Measurements from ENCODE around the gene TMC7. TPM values are rescaled to one million over a fixed set of nuclear protein-coding genes. Genes with fewer than 3 reads are reported as not detected.
A peak's percentile ranks its signal among the peaks of the same experiment; 100 is the strongest.

Gene TMC7
- total RNA-seq, 1 donor from 2014 or later, result 1.4 TPM

DNA sequence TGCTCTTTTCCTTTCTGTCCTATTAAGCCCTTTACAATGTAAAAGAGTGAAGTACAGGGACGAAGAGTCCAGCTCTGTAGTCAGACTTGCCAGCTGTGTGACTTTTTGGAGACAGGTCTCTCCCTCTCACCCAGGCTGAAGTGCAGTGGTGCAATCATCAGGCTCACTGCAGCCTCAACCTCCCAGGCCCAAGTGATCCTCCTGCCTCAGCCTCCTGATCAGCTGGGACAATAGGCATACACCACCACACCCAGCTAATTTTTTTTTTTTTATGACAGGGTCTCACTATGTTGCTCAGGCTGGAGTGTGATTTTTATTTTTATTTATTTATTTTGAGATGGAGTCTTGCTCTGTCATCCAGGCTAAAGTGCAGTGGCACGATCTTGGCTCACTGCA lies 122.9 kb downstream of the TMC7 start:
- TF ChIP-seq, protein P1, sequence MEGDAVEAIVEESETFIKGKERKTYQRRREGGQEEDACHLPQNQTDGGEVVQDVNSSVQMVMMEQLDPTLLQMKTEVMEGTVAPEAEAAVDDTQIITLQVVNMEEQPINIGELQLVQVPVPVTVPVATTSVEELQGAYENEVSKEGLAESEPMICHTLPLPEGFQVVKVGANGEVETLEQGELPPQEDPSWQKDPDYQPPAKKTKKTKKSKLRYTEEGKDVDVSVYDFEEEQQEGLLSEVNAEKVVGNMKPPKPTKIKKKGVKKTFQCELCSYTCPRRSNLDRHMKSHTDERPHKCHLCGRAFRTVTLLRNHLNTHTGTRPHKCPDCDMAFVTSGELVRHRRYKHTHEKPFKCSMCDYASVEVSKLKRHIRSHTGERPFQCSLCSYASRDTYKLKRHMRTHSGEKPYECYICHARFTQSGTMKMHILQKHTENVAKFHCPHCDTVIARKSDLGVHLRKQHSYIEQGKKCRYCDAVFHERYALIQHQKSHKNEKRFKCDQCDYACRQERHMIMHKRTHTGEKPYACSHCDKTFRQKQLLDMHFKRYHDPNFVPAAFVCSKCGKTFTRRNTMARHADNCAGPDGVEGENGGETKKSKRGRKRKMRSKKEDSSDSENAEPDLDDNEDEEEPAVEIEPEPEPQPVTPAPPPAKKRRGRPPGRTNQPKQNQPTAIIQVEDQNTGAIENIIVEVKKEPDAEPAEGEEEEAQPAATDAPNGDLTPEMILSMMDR (conservative IDR thresholded peaks at IDR 0.05), result no peak
- Mint-ChIP-seq H3K27ac (no peak overlapping the region), H3K36me3 (no peaks in the 10 kb centered on the region), H3K4me3 (no peak overlapping the region), H3K27me3 (no peaks in the 10 kb centered on the region), H3K9me3 (no peaks in the 10 kb centered on the region), H3K4me1 (ENCODE audit: unreplicated experiment) (peaks cover 24% of the 10 kb centered on the region)
- no peak for DNase-seq (ENCODE audit: extremely low spot score, unreplicated experiment)

DNA sequence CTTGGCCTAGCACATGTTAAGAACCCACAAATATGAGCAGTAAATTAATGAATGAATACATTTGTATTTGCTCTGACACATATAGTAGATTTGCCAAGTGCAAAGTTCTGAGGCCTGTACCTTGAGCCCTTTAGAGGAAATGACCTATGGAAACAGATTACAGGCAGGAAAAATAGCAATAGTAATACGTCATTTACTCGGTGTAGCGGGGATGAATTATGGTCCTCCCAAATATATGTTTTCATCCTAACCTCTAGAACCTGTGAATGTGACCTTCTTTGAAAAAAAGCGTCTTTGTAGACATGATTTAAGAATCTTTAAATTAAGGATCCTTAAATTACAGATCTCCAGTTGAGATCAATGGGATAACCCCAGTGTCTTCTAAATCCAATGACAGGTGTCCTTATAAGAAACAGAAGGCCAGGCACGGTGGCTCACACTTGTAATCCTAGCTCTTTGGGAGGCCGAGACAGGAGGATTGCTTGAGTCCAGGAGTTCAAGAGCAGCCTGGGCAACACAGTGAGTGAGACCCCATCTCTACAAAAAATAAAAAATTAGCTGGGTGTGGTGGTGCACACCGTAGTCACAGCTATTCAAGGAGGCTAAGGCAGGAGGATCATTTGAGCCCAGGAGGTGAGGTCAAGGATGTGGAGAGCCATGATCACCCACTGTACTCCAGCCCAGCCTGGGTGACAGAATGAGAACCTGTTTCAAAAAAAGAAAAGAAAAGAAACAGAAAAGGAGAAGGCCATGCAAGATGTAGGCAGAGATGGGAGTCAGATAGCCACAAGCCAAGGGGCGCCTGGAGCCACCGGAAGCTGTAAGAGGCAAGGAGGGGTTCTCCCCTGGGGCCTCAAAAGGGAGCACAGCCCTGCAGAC lies 124.9 kb downstream of the TMC7 start:
- Mint-ChIP-seq H3K27ac (peak overlapping the region; percentile 6), H3K4me1 (ENCODE audit: unreplicated experiment) (peaks cover 26% of the 10 kb centered on the region), H3K4me3 (no peak overlapping the region), H3K9me3 (no peaks in the 10 kb centered on the region), H3K27me3 (peaks cover 3% of the 10 kb centered on the region), H3K36me3 (no peaks in the 10 kb centered on the region)
- DNase-seq (ENCODE audit: extremely low spot score, unreplicated experiment), result no peak
- TF ChIP-seq, protein P1 (conservative IDR thresholded peaks at IDR 0.05), result no peak

DNA sequence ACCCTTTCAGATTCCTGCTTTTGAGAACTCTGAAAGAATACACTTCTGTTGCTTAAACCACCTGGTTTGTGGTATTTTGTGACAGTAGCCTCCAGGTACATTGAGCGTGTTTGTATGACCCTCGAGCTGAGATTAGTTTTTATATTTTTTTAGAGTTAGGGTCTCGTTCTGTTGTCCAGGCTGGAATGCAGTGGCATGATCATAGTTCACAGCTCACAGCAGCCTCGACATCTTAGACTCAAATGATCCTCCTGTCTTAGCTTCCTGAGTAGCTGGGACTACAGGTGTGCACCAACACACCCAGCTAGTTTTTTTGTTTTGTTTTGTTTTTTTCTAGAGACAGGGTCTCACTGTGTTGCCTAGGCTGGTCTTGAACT lies 125.5 kb downstream of the TMC7 start:
- no peaks in the 10 kb centered on the region for H3K9me3 Mint-ChIP-seq
- DNase-seq (ENCODE audit: extremely low spot score, unreplicated experiment), result no peak
- TF ChIP-seq, protein P1 (conservative IDR thresholded peaks at IDR 0.05), result no peak
- H3K36me3 Mint-ChIP-seq, result no peaks in the 10 kb centered on the region
- H3K27ac Mint-ChIP-seq, result no peak overlapping the region
- H3K4me3 Mint-ChIP-seq, result no peak overlapping the region
- peaks cover 3% of the 10 kb centered on the region for H3K27me3 Mint-ChIP-seq
- H3K4me1 Mint-ChIP-seq (ENCODE audit: unreplicated experiment), result peaks cover 26% of the 10 kb centered on the region

DNA sequence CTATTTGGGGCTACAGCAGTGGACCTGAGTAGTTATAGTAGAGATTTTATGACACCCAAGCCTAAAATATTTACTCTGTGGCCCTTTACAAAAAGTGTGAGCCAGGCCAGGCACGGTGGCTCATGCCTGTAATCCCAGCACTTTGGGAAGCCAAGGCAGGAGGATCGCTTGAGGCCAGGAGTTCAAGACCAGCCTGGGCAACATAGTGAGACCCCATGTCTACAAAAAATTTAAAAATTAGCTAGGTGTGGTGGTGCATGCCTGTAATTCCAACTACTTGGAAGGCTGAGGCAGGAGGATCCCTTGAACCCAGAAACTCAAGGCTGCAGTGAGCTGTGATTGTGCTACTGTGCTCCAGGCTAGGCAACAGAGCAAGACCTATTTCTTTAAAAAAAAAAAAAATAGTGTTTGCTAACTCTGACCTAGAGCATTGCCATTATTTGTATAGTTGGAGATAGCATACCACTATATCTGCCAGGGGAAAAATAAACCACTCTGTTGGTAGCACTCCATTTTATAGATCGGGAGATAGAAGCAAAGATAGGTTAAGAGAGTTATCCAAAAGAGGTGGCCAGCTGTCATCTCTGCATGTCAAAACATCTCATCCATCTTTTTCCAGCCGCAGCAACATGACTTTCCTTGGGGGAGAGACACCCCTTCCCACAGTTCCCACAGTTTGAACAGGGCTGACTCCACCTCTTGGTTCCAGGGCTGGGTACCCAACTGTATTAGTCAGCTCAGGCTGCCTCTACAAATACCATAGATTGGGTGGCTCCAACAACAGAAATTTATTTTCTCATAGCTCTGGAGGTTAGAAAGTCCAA lies 127.0 kb downstream of the TMC7 start:
- TF ChIP-seq, protein P1 (conservative IDR thresholded peaks at IDR 0.05), result no peak
- Mint-ChIP-seq H3K27ac (no peak overlapping the region), H3K27me3 (peaks cover 3% of the 10 kb centered on the region), H3K4me1 (ENCODE audit: unreplicated experiment) (peaks cover 14% of the 10 kb centered on the region), H3K9me3 (no peaks in the 10 kb centered on the region), H3K4me3 (peak overlapping the region; percentile 36), H3K36me3 (no peaks in the 10 kb centered on the region)
- DNase-seq (ENCODE audit: extremely low spot score, unreplicated experiment), result no peak

DNA sequence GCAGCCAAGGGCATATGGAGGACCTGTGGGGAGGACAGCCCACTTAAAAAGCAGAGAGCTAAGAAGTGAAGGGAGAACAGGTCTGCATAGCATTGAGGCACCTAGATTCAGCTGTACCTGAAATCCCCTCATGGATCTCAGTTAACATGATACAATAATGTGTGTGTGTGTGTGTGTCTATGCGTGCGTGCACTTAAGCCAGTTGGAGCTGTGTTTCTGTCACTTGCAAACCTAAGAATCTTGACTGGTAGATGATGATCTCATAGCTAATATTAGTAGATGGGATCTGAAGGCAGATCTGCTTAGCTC lies 128.3 kb downstream of the TMC7 start:
- H3K27me3 Mint-ChIP-seq, result peaks cover 3% of the 10 kb centered on the region
- peaks cover 5% of the 10 kb centered on the region for H3K36me3 Mint-ChIP-seq
- H3K4me3 Mint-ChIP-seq, result peak overlapping the region; percentile 49
- no peaks in the 10 kb centered on the region for H3K9me3 Mint-ChIP-seq
- TF ChIP-seq, protein P1 (conservative IDR thresholded peaks at IDR 0.05), result no peak
- DNase-seq (ENCODE audit: extremely low spot score, unreplicated experiment), result no peak
- H3K4me1 Mint-ChIP-seq (ENCODE audit: unreplicated experiment), result peaks cover 12% of the 10 kb centered on the region
- peak overlapping the region; percentile 73 for H3K27ac Mint-ChIP-seq

Other genes with a start within 250 kb of the TMC7 start
- 1,687 and 1,807 TPM in 2 replicates for gene RPS15A, start 193.6 kb upstream of the TMC7 start, total RNA-seq (ENCODE audit: low replicate concordance)
- 170 and 205 TPM in 2 replicates for gene ARL6IP1, start 182.4 kb upstream of the TMC7 start, total RNA-seq (ENCODE audit: low replicate concordance)
- gene SMG1, start 57.5 kb upstream of the TMC7 start, total RNA-seq (ENCODE audit: low replicate concordance), result 77.0 and 80.5 TPM in 2 replicates
- gene COQ7, start 83.7 kb downstream of the TMC7 start, total RNA-seq (ENCODE audit: low replicate concordance), result 18.2 and 21.7 TPM in 2 replicates
- 29.5 and 39.2 TPM in 2 replicates for gene ITPRIPL2, start 130.0 kb downstream of the TMC7 start, total RNA-seq (ENCODE audit: low replicate concordance)
- 10.7 and 24.8 TPM in 2 replicates for gene SYT17, start 184.3 kb downstream of the TMC7 start, total RNA-seq (ENCODE audit: low replicate concordance)